ENCODE results near the gene IFNL3. TPM values are rescaled to one million over a fixed set of nuclear protein-coding genes. Genes with fewer than 3 reads are reported as not detected.

Gene IFNL3
- total and polyA plus RNA-seq, 2 of the 13 experiments (the other 11 are each of a cell fraction or from before 2014, with no cell fraction given) = not detected

DNA sequence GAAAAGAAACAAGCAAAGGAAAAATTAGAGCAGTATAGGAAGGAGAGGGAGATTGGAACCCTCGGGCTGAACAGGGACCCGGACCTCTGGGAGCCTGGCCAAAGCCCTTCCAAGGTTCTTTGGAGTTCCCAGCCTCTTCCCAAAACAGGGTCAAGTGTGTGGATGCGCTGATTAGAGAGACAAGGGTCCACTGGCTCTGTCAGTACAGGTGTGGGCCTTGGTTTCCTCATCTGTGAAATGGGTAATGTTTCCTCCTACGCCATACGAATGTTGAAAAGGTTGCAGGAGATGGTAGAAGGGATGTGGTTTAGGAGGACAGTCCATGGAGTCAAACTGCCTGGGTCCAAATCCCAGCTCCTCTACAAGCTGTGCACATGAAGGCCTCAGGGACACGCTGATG is 38.7 kb downstream of the IFNL3 start:
- CTCF ChIA-PET (ENCODE audit: low intra/inter-chr PET ratio, low total read pairs) = no interaction called here
- H3K4me1 ChIP-seq (ENCODE audit: insufficient read depth, low read length) = peaks cover 9% of the 10 kb centered on the region; the same call in 1 of the 2 replicates
- H3K4me2 ChIP-seq (ENCODE audit: low read depth, low read length) = no peak overlapping the region
- H4K20me1 ChIP-seq (ENCODE audit: insufficient read depth, low read length) = no peaks in the 10 kb centered on the region
- H3K9ac ChIP-seq (ENCODE audit: insufficient read depth, low read depth, low read length) = no peak overlapping the region
- no peaks in the 10 kb centered on the region for H3K79me2 ChIP-seq (ENCODE audit: insufficient read depth, low read length)
- POLR2A ChIA-PET = no interaction called here
- WGBS (ENCODE audit: low lambda C conversion rate) = 48% methylated on average over 4 of the region's 6 CpGs
- no TSS peak for BruUV-seq (replicated peaks)
- no peak for FAIRE-seq
- DNase-seq (ENCODE audit: low spot score) = no peak
- TF ChIP-seq ZNF629 (CRISPR knock-in tag; conservative IDR thresholded peaks at IDR 0.05) (0 out of 2 replicates have a peak, but pooled peaks have one; percentile 36), ONECUT2 (CRISPR knock-in tag; IDR thresholded peaks at IDR 0.05) (no peak)
- H2AFZ ChIP-seq (ENCODE audit: low read length) = no peak overlapping the region
- no peaks in the 10 kb centered on the region for H3K36me3 ChIP-seq (replicated peaks in 1 of 2; ENCODE audit: control insufficient read depth in 1 of 2, insufficient read depth in 2 of 2, low read length in 2 of 2)
- H3K27me3 ChIP-seq (ENCODE audit: control insufficient read depth in 1 of 2, insufficient read depth in 2 of 2, low read length in 2 of 2) = peaks cover 6 to 35% of the 10 kb centered on the region in 2 experiments
- ATAC-seq = no peak
- no peak overlapping the region for H3K4me3 ChIP-seq (replicated peaks in 1 of 3; ENCODE audit: insufficient read depth in 1 of 3, low read depth in 2 of 3, low read length in 3 of 3)
- intact Hi-C loops (cut with micrococcal nuclease; ENCODE audit: unreplicated experiment) (no loop called here), in situ Hi-C loops (cut with HindIII; ENCODE audit: extremely low pct_ligation_motif_present, low pct_unique_long_range_greater_than_20kb) (no loop called here)
- no peaks in the 10 kb centered on the region for H3K9me3 ChIP-seq (ENCODE audit: low read length)
- H3K27ac ChIP-seq (ENCODE audit: extremely low read length, insufficient read depth, low read length) = no peak overlapping the region

GRCh38 chr19:39205449-39205764 is 39.4 kb downstream of the IFNL3 start:
- no peaks in the 10 kb centered on the region for H4K20me1 ChIP-seq (ENCODE audit: insufficient read depth, low read length)
- no peak overlapping the region for H2AFZ ChIP-seq (ENCODE audit: low read length)
- H3K4me3 ChIP-seq (replicated peaks in 1 of 3; ENCODE audit: insufficient read depth in 1 of 3, low read depth in 2 of 3, low read length in 3 of 3) = no peak overlapping the region
- FAIRE-seq (no peak), DNase-seq (ENCODE audit: low spot score) (no peak), ATAC-seq (no peak)
- ChIA-PET CTCF (ENCODE audit: low intra/inter-chr PET ratio, low total read pairs) (no interaction called here), POLR2A (interaction anchor here (1.4 kb wide), 1 partner anchor 275 kb away, joined by 3 read pairs; the partner anchor contains the start of genes MRPS12 and SARS2)
- no peak overlapping the region for H3K27ac ChIP-seq (ENCODE audit: extremely low read length, insufficient read depth, low read length)
- H3K4me2 ChIP-seq (ENCODE audit: low read depth, low read length) = no peak overlapping the region
- H3K4me1 ChIP-seq (ENCODE audit: insufficient read depth, low read length) = peaks cover 9% of the 10 kb centered on the region; the same call in 1 of the 2 replicates
- H3K27me3 ChIP-seq (ENCODE audit: control insufficient read depth in 1 of 2, insufficient read depth in 2 of 2, low read length in 2 of 2) = peaks cover 6 to 42% of the 10 kb centered on the region in 2 experiments
- intact Hi-C loops (cut with micrococcal nuclease; ENCODE audit: unreplicated experiment) (no loop called here), in situ Hi-C loops (cut with HindIII; ENCODE audit: extremely low pct_ligation_motif_present, low pct_unique_long_range_greater_than_20kb) (no loop called here)
- no peak overlapping the region for H3K9ac ChIP-seq (ENCODE audit: insufficient read depth, low read depth, low read length)
- no peaks in the 10 kb centered on the region for H3K9me3 ChIP-seq (ENCODE audit: low read length)
- TF ChIP-seq ZNF761 (CRISPR knock-in tag; conservative IDR thresholded peaks at IDR 0.05) = no peak
- TF ChIP-seq, protein P1, sequence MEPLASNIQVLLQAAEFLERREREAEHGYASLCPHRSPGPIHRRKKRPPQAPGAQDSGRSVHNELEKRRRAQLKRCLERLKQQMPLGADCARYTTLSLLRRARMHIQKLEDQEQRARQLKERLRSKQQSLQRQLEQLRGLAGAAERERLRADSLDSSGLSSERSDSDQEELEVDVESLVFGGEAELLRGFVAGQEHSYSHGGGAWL (CRISPR knock-in tag; IDR thresholded peaks at IDR 0.05) = no peak
- TF ChIP-seq CBX5 (CRISPR knock-in tag; IDR thresholded peaks at IDR 0.05; ENCODE audit: borderline replicate concordance) = no peak
- no peak for TF ChIP-seq ZNF572 (CRISPR knock-in tag; IDR thresholded peaks at IDR 0.05)
- no peak for TF ChIP-seq GMEB2 (CRISPR knock-in tag; IDR thresholded peaks at IDR 0.05; ENCODE audit: low read depth)
- no peak for TF ChIP-seq DR1 (CRISPR knock-in tag; IDR thresholded peaks at IDR 0.05)
- TF ChIP-seq ZNF543 (CRISPR knock-in tag; IDR thresholded peaks at IDR 0.05) = no peak
- TF ChIP-seq ZNF143 (CRISPR knock-in tag; IDR thresholded peaks at IDR 0.05) = no peak
- H3K79me2 ChIP-seq (ENCODE audit: insufficient read depth, low read length) = no peaks in the 10 kb centered on the region
- no peaks in the 10 kb centered on the region for H3K36me3 ChIP-seq (replicated peaks in 1 of 2; ENCODE audit: control insufficient read depth in 1 of 2, insufficient read depth in 2 of 2, low read length in 2 of 2)
- 63% methylated on average over 3 of the region's 3 CpGs for WGBS (ENCODE audit: low lambda C conversion rate)
- BruUV-seq (replicated peaks) = no TSS peak
